H1 (cell line): ENCODE measurements around the gene GOLGA3. TPM values are rescaled to one million over a fixed set of nuclear protein-coding genes. Genes with fewer than 3 reads are reported as not detected.

Source experiments
- CTCF ChIA-PET: fragments of 300-600 bp; sonication (Branson Sonifier 250); formaldehyde crosslinking; loops from one replicate; lab custom pipeline; 2021; ENCODE audit not compliant: partially characterized antibody; lab: Charles Lee
- POLR2A ChIA-PET: fragments of 300-600 bp; sonication (Branson Sonifier 250); formaldehyde crosslinking; loops from one replicate; lab custom pipeline; 2021; ENCODE audit warnings: inconsistent platforms; ENCODE audit not compliant: partially characterized antibody; lab: Charles Lee
- DNase-seq, 2 experiments: peaks; one replicate each; pipeline versions ENCODE4 v3.0.0 to v3.0.0-alpha.2; 2010 to 2022; ENCODE audit warnings: low spot score in 2 of 2, low read depth in 1 of 2, mixed read lengths in 1 of 2
- FAIRE-seq: peaks from 2 replicates; lab custom pipeline; 2011; peaks lifted over from hg19 to GRCh38; lab: Jason Lieb, UNC
- H2AFZ ChIP-seq: 2 replicates; pipeline ENCODE4 v1.8.1; 2012; ENCODE audit warnings: low read length, inconsistent platforms
- H2AK5ac ChIP-seq: 2 replicates; pipeline ENCODE4 v1.6.1; 2013; ENCODE audit warnings: low read depth, low read length
- H2BK120ac ChIP-seq: replicated peaks from 2 replicates; pipeline ENCODE3; 2013; ENCODE audit warnings: low read depth, low read length, inconsistent platforms
- H2BK12ac ChIP-seq: 2 replicates; pipeline ENCODE4 v1.6.1; 2013; ENCODE audit warnings: low read depth, low read length
- H2BK15ac ChIP-seq: 2 replicates; pipeline ENCODE4 v1.6.1; 2013; ENCODE audit warnings: low read length
- H2BK20ac ChIP-seq: 2 replicates; pipeline ENCODE4 v1.6.1; 2013; ENCODE audit warnings: low read length
- H2BK5ac ChIP-seq: 2 replicates; pipeline ENCODE4 v1.6.1; 2013; ENCODE audit warnings: low read depth, low read length
- H3K14ac ChIP-seq: 2 replicates; pipeline ENCODE4 v1.6.1; 2013; ENCODE audit warnings: inconsistent platforms; ENCODE audit not compliant: insufficient read length
- H3K18ac ChIP-seq: 2 replicates; pipeline ENCODE4 v1.6.1; 2013; ENCODE audit warnings: low read length; ENCODE audit errors: extremely low read depth
- H3K23ac ChIP-seq: 2 replicates; pipeline ENCODE4 v1.6.1; 2013; ENCODE audit warnings: inconsistent platforms; ENCODE audit not compliant: insufficient read length
- H3K23me2 ChIP-seq: 2 replicates; pipeline ENCODE4 v1.6.1; 2013; ENCODE audit warnings: low read depth, low read length
- H3K27ac ChIP-seq: 2 replicates; pipeline ENCODE4 v1.6.1; 2011; ENCODE audit warnings: low read depth, low read length, inconsistent platforms
- H3K27me3 ChIP-seq, 4 experiments: replicated peaks in 1 of 4; 1 replicate in 1 of 4; 2 replicates in 3 of 4; pipeline versions ENCODE4 v1.6.1 to v1.8.1; 2011 to 2013; ENCODE audit warnings: low read length in 3 of 4, mild to moderate bottlenecking in 3 of 4, inconsistent platforms in 2 of 4, mixed read lengths in 2 of 4, moderate library complexity in 1 of 4; ENCODE audit not compliant: control insufficient read depth in 3 of 4, insufficient read depth in 3 of 4; ENCODE audit errors: extremely low read depth in 1 of 4
- H3K36me3 ChIP-seq, 4 experiments: 2 replicates each; pipeline versions ENCODE4 v1.6.1 to v1.8.1; 2011 to 2013; ENCODE audit warnings: mild to moderate bottlenecking in 4 of 4, low read length in 3 of 4, moderate library complexity in 2 of 4, control low read depth in 1 of 4, inconsistent platforms in 1 of 4; ENCODE audit not compliant: insufficient read depth in 4 of 4, control insufficient read depth in 2 of 4
- H3K4ac ChIP-seq: replicated peaks from 2 replicates; pipeline ENCODE3; 2013; ENCODE audit warnings: low read length, low read depth, mixed read lengths, inconsistent platforms; ENCODE audit not compliant: insufficient read length
- H3K4me1 ChIP-seq, 4 experiments: replicated peaks in 1 of 4; 1 replicate in 1 of 4; 2 replicates in 3 of 4; pipeline versions ENCODE4 v1.6.1 to v1.8.1; 2011 to 2013; ENCODE audit warnings: low read length in 3 of 4, inconsistent platforms in 2 of 4, mixed read lengths in 1 of 4; ENCODE audit not compliant: insufficient read depth in 4 of 4, control insufficient read depth in 3 of 4
- H3K4me2 ChIP-seq, 2 experiments: 2 replicates each; pipeline versions ENCODE4 v1.6.1 to v1.8.1; 2011 to 2013; ENCODE audit warnings: low read depth in 2 of 2, low read length in 2 of 2, control low read depth in 1 of 2, inconsistent platforms in 1 of 2, mild to moderate bottlenecking in 1 of 2; ENCODE audit not compliant: insufficient read depth in 1 of 2
- H3K4me3 ChIP-seq, 4 experiments: fragments of 200-600, 300-600 bp in 1 of 4; sonication (generic), shearing (Covaris generic), sonication (Bioruptor Twin) in 1 of 4; 2 replicates each; pipeline versions ENCODE4 v1.5.1 to v1.8.1; 2011 to 2016; ENCODE audit warnings: low read length in 4 of 4, low read depth in 3 of 4, control low read depth in 2 of 4, inconsistent platforms in 2 of 4, mild to moderate bottlenecking in 2 of 4, mixed read lengths in 1 of 4, moderate library complexity in 1 of 4; ENCODE audit not compliant: insufficient read depth in 2 of 4; ENCODE audit errors: extremely low read depth in 1 of 4
- H3K56ac ChIP-seq: replicated peaks from 2 replicates; pipeline ENCODE3; 2013; ENCODE audit warnings: low read depth, mild to moderate bottlenecking, mixed read lengths, low read length, inconsistent platforms; ENCODE audit not compliant: insufficient read length
- H3K79me1 ChIP-seq: 2 replicates; pipeline ENCODE4 v1.6.1; 2013; ENCODE audit warnings: low read depth, low read length, control low read depth
- H3K79me2 ChIP-seq, 2 experiments: 2 replicates each; pipeline versions ENCODE4 v1.6.1 to v1.8.1; 2012 to 2013; ENCODE audit warnings: low read length in 2 of 2, mild to moderate bottlenecking in 2 of 2, inconsistent platforms in 1 of 2; ENCODE audit not compliant: insufficient read depth in 2 of 2, control insufficient read depth in 1 of 2
- H3K9ac ChIP-seq, 4 experiments: replicated peaks in 1 of 4; 1 replicate in 1 of 4; 2 replicates in 3 of 4; pipeline versions ENCODE4 v1.6.1 to v1.8.1; 2011 to 2013; ENCODE audit warnings: low read depth in 3 of 4, low read length in 3 of 4, control low read depth in 2 of 4, mild to moderate bottlenecking in 2 of 4, moderate library complexity in 2 of 4, inconsistent platforms in 1 of 4; ENCODE audit errors: extremely low read depth in 1 of 4
- H3K9me3 ChIP-seq, 2 experiments: 2 replicates each; pipeline versions ENCODE4 v1.6.1 to v1.8.1; 2012 to 2013; ENCODE audit warnings: mild to moderate bottlenecking in 2 of 2, moderate library complexity in 2 of 2, control low read depth in 1 of 2, inconsistent platforms in 1 of 2, low read depth in 1 of 2, low read length in 1 of 2, mixed read lengths in 1 of 2; ENCODE audit not compliant: insufficient read depth in 2 of 2
- H4K20me1 ChIP-seq, 2 experiments: replicated peaks in 1 of 2; 2 replicates each; pipeline versions ENCODE3 to v1.8.1; 2011 to 2013; ENCODE audit warnings: inconsistent platforms in 2 of 2, low read length in 2 of 2, mild to moderate bottlenecking in 1 of 2; ENCODE audit not compliant: insufficient read depth in 2 of 2, control insufficient read depth in 1 of 2
- H4K5ac ChIP-seq: 2 replicates; pipeline ENCODE4 v1.6.1; 2013; ENCODE audit warnings: low read length, low read depth, mixed read lengths, inconsistent platforms; ENCODE audit not compliant: insufficient read length
- H4K8ac ChIP-seq: 2 replicates; pipeline ENCODE4 v1.8.0; 2013; ENCODE audit warnings: mild to moderate bottlenecking, moderate library complexity, low read length, inconsistent platforms; ENCODE audit not compliant: insufficient read depth; ENCODE audit errors: extremely low read depth
- H4K91ac ChIP-seq: replicated peaks from 2 replicates; pipeline ENCODE3; 2013; ENCODE audit warnings: low read length, mixed read lengths, inconsistent platforms; ENCODE audit not compliant: insufficient read length
- CBX8 ChIP-seq: fragments of 300-800, 300-1000 bp; sonication (generic); IDR thresholded peaks from 2 replicates; pipeline ENCODE4 v1.7.1; 2016; ENCODE audit warnings: low read depth, low read length, borderline replicate concordance
- CEBPB ChIP-seq: IDR thresholded peaks from 2 replicates; pipeline ENCODE4 v1.6.1; 2012; ENCODE audit warnings: low read depth, low read length
- EP300 ChIP-seq, 2 experiments: IDR thresholded peaks; 1 replicate in 1 of 2; 2 replicates in 1 of 2; pipeline ENCODE4 v1.6.1; 2011 to 2012; ENCODE audit warnings: low read depth in 2 of 2, low read length in 2 of 2, mild to moderate bottlenecking in 2 of 2, borderline replicate concordance in 1 of 2, inconsistent platforms in 1 of 2, moderate library complexity in 1 of 2
- ZNF274 ChIP-seq: IDR thresholded peaks from 2 replicates; pipeline ENCODE4 v1.7.0; 2012; ENCODE audit warnings: low read length, borderline replicate concordance; ENCODE audit errors: extremely low read depth
- WGBS, 2 experiments: shearing (Covaris generic) in 1 of 2; methylation state at CpG; one replicate each; pipeline versions ENCODE4 v1.1.6 to v1.1.7; 2013 to 2015; ENCODE audit warnings: low lambda C conversion rate in 2 of 2, mixed read lengths in 2 of 2, inconsistent platforms in 1 of 2, low coverage in 1 of 2, missing lambda C conversion rate in 1 of 2; ENCODE audit not compliant: insufficient replicate concordance in 2 of 2, insufficient coverage in 1 of 2, insufficient read length in 1 of 2; ENCODE audit errors: extremely low coverage in 1 of 2, missing lambda C conversion rate in 1 of 2; 5-methylcytosine and 5-hydroxymethylcytosine counted together
- polyA plus RNA-seq, 7 experiments: library from polyadenylated mRNA; depleted of rRNA in 3 of 7; stranded (reverse) in 5 of 7; unstranded in 2 of 7; fragments of >200 nt in 5 of 7; fragments of 200-250 nt in 2 of 7; gene quantifications; 1 replicate in 5 of 7; 2 replicates in 1 of 7; 4 replicates in 1 of 7; pipeline versions ENCODE4 v1.2.1 to v1.2.3, GENCODE V29; 2011 to 2013; ENCODE audit warnings: missing spikeins in 2 of 7, mixed read lengths in 2 of 7
- total RNA-seq: library from RNA; stranded (reverse); fragmentation: NEBNext Ultra II Directional; extraction: Animal tissue kit (Norgen Biotek cat#: 25700); gene quantifications from 2 replicates; pipeline ENCODE4 v1.2.1, GENCODE V29; 2021

Gene GOLGA3
- total and polyA plus RNA-seq, 2 of the 8 experiments (the other 6 are each of a cell fraction or from before 2014, with no cell fraction given), result 6.4 to 33.1 TPM

DNA sequence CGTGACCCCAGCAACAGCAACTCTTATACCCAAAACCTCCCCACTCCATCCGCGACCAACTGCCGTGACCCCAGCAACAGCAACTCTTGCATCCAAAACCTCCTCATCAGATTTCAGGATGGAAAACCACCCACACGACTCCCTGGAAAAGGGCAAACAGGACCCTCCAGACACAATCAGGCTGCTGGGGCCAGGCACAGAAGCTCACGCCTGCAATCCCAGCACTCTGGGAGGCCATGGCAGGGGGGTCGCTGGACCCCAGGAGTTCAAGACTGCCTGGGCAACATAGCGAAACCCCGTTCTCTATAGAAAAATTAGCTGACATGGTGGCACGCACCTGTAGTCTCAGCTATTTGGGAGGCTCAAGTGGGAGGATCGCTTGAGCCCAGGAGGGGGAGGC lies 98.3 kb downstream of the GOLGA3 start:
- Histone ChIP-seq H3K4me2 (no peak overlapping the region), H2BK5ac (no peak overlapping the region), H3K4me3 (no peak overlapping the region), H3K23me2 (no peaks in the 10 kb centered on the region), H3K4me1 (no peaks in the 10 kb centered on the region; a peak in 1 of 7 replicates), H3K14ac (no peak overlapping the region), H3K27ac (no peak overlapping the region), H3K79me1 (no peaks in the 10 kb centered on the region), H4K5ac (no peak overlapping the region), H2BK15ac (no peak overlapping the region), H4K8ac (no peak overlapping the region), H4K91ac (no peak overlapping the region), H2BK20ac (no peak overlapping the region), H3K79me2 (no peaks in the 10 kb centered on the region; a peak in 1 of 4 replicates), H4K20me1 (peaks cover 4 to 8% of the 10 kb centered on the region in 2 experiments), H3K36me3 (peaks cover 42 to 89% (median 75%) of the 10 kb centered on the region in 4 experiments), H2BK12ac (no peak overlapping the region), H3K18ac (no peak overlapping the region), H2AFZ (no peak overlapping the region), H2AK5ac (no peak overlapping the region), H3K9me3 (peaks cover 0 to 8% of the 10 kb centered on the region in 2 experiments; a peak in 1 of 4 replicates), H3K27me3 (no peaks in the 10 kb centered on the region), H3K23ac (no peak overlapping the region), H2BK120ac (no peak overlapping the region), H3K4ac (no peak overlapping the region), H3K56ac (no peak overlapping the region), H3K9ac (no peak overlapping the region)
- POLR2A ChIA-PET, result interaction anchor here (0.6 to 3.1 kb wide), 10 partner anchors 9 to 71 kb away, joined by 3 to 17 read pairs (median 4); no protein-coding TSS in a partner anchor
- TF ChIP-seq EP300 (IDR thresholded peaks at IDR 0.05; ENCODE audit: borderline replicate concordance in 1 of 2, low read depth in 2 of 2, low read length in 2 of 2) (no peak), CEBPB (no peak), ZNF274 (no peak), CBX8 (no peak)
- FAIRE-seq (no peak), DNase-seq (no peak)
- 89% methylated on average over 10 of the region's 11 CpGs; no CpG with 5 or more reads in 1 of the 2 experiments for WGBS, 2 experiments
- CTCF ChIA-PET, result interaction anchor here (0.7 to 1.6 kb wide), 2 partner anchors 11 to 93 kb away, joined by 3 read pairs; no protein-coding TSS in a partner anchor
